D341Med (cell line): Measurements from ENCODE around the gene COL4A3.

ENCODE experiments used
- DNase-seq: peaks from one replicate; pipeline ENCODE4 v3.0.0; 2012; ENCODE audit warnings: low spot score

The COL4A3 gene

DNA sequence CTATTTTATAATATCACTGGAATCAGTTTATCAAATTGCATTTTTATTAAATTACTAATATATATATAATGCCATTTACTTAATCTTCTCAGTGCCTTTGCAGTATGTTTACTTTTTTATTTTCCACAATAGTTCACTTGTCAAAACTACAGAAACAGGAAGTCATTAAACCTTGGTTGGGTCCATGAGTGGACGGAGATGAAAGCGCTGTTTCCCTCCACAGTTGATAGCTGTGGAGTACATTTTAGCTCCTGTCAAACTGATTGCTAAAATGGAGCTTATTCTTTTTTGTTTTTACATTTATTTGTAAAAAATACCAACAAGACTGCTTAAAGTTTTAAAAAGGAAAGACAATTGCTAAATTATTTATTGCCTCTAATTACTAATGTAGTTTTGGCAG lies 179.8 kb downstream of the COL4A3 start:
- DNase-seq, result no peak

DNA sequence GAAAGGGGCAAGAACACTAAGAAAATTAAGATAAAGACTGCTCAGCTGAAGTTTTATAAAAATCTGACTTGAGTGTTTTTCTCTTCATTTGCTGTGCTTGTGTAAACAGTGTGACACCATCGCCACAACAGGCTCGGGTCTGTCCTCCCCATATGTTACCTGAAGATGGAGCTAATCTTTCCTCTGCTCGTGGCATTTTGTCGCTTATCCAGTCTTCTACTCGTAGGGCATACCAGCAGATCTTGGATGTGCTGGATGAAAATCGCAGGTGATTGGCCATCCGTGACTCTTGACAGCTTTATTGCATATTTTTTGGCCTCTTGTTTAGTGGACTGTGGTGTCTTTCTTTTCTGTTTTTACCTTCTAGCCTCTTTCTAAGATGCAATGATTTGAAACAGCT lies 182.7 kb downstream of the COL4A3 start:
- DNase-seq, result peak; percentile 20

GRCh38 chr2:227348324-227348723 lies 183.9 kb downstream of the COL4A3 start:
- no peak for DNase-seq

DNA sequence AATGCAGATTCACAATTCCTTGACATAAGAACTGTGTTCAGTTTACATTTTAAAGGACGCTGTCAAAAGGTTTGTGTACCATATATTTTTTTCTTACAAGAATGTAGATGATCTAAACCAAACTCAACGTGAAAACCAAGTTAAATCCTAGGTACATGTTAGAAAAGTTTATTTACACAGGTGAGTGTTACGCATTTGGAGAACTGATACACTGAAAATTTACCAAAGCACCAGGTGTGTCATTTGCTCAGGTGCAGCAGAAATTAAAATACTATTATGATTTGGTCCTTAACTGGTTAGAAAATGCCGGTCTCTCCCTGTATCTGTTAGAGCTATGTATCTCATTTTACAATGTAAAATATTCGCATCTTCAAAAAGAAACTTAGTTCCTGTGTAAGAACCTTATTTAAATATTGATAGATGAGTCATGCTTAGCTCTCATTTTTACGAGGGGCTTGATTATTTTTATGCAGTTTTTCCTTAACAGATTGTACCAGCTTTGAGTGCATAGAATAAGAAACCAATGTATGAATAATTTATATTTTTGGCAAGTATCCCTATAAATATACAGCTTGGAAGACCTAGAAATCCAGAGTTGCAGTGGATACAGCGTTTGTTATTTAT lies 185.7 kb downstream of the COL4A3 start:
- DNase-seq, result no peak

GRCh38 chr2:227351639-227352038 lies 187.2 kb downstream of the COL4A3 start:
- no peak for DNase-seq

DNA sequence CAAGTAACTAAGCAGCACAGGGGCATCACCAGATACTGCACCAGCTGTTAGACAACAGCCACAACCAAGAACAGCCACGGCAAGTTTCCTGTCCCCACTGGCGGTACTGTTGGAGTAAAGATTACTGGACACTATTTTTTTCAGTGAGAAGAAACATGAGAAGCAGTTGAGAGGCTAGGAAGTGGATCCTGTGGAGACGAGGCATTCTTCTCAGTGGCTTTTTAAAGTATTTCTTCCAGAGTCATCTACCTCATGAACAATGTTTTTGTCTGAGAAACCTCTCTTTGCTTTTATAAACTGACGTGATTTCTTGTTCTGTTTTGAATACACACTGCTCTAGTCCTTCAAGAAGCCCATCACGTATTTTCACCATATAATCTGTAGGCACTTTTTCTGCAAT lies 195.9 kb downstream of the COL4A3 start:
- no peak for DNase-seq

- DNase-seq, result no peak
Observed at GRCh38 chr2:227363756-227364155, 199.3 kb downstream of the COL4A3 start.
